ENCODE measurements around the gene CFAP74.
A peak's percentile ranks its signal among the peaks of the same experiment; 100 is the strongest.

Gene CFAP74

DNA sequence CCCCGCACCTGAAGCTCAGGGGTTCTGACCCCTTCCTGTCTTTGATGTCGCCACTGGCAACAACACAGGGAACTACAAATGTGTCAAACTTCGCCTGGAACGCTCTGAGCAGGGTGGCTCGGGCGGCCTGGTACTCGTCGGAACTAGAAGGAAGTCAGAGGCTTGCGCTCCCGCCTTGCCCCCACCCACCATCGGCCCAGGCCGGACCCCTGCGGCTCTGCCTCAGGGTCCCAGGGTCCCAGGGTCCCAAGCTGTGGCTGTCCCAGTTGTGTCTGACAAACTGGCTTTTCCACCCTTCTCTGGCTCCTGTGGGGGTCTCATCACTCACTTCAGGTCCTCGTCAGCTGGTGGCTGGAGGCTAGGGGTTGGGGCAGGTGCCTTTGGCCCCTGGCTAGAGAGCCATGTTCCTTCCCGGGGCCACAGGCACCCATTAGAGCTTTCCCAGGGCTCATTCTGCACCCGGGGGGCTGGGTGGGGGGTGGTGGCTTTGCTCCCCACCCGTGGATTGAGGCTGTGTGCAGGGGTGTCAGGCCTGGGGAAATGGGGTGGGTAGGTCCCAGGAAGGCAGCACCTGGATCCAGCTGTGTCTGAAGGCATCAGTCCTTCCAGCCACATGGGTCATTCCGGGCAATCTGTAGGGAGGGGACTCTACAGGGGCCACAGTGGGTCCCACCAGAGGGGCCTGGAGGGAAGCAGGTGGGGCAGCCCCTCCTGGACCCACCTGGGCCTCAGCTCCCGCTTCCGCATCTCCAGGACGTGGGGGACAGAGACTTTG lies 76.5 kb downstream of the CFAP74 start:
- CTCF ChIA-PET, result no interaction called here
- H3K27ac ChIP-seq (ENCODE audit: extremely low read depth, low read depth, low read length), result no peak overlapping the region
- POLR2A ChIA-PET, result no interaction called here
- no peaks in the 10 kb centered on the region for H3K4me1 ChIP-seq (ENCODE audit: control insufficient read depth, insufficient read depth, low read length)
- no peak overlapping the region for H3K4me3 ChIP-seq (ENCODE audit: low read depth, low read length)
- no peaks in the 10 kb centered on the region for H3K9me3 ChIP-seq (ENCODE audit: control insufficient read depth, insufficient read depth, low read depth, low read length)
- no peak for TF ChIP-seq ZNF664 (tag by site-specific recombination; IDR thresholded peaks at IDR 0.05)
- TF ChIP-seq ZNF157 (tag by site-specific recombination; IDR thresholded peaks at IDR 0.05), result no peak
- TF ChIP-seq SP7 (tag by site-specific recombination; IDR thresholded peaks at IDR 0.05), result no peak
- TF ChIP-seq RBAK (tag by site-specific recombination; IDR thresholded peaks at IDR 0.05), result no peak
- no peak for TF ChIP-seq ZNF169 (tag by site-specific recombination; IDR thresholded peaks at IDR 0.05)
- no peak for TF ChIP-seq ZSCAN16 (tag by site-specific recombination; IDR thresholded peaks at IDR 0.05)
- TF ChIP-seq, protein P1, sequence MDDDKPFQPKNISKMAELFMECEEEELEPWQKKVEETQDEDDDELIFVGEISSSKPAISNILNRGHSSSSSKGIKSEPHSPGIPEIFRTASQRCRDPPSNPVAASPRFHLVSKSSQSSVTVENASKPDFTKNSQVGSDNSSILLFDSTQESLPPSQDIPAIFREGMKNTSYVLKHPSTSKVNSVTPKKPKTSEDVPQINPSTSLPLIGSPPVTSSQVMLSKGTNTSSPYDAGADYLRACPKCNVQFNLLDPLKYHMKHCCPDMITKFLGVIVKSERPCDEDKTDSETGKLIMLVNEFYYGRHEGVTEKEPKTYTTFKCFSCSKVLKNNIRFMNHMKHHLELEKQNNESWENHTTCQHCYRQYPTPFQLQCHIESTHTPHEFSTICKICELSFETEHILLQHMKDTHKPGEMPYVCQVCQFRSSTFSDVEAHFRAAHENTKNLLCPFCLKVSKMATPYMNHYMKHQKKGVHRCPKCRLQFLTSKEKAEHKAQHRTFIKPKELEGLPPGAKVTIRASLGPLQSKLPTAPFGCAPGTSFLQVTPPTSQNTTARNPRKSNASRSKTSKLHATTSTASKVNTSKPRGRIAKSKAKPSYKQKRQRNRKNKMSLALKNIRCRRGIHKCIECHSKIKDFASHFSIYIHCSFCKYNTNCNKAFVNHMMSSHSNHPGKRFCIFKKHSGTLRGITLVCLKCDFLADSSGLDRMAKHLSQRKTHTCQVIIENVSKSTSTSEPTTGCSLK (tag by site-specific recombination; IDR thresholded peaks at IDR 0.05), result no peak
- TF ChIP-seq, protein P2, sequence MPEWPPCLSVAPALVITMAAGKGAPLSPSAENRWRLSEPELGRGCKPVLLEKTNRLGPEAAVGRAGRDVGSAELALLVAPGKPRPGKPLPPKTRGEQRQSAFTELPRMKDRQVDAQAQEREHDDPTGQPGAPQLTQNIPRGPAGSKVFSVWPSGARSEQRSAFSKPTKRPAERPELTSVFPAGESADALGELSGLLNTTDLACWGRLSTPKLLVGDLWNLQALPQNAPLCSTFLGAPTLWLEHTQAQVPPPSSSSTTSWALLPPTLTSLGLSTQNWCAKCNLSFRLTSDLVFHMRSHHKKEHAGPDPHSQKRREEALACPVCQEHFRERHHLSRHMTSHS (tag by site-specific recombination; IDR thresholded peaks at IDR 0.05), result no peak
- no peak for TF ChIP-seq ZNF391 (tag by site-specific recombination; IDR thresholded peaks at IDR 0.05; ENCODE audit: borderline replicate concordance, low read depth)
- no peak for TF ChIP-seq ZNF623 (tag by site-specific recombination; IDR thresholded peaks at IDR 0.05)
- TF ChIP-seq ZNF121 (tag by site-specific recombination; IDR thresholded peaks at IDR 0.05), result no peak
- TF ChIP-seq ZNF785 (tag by site-specific recombination; IDR thresholded peaks at IDR 0.05), result no peak
- TF ChIP-seq ZNF292 (tag by site-specific recombination; IDR thresholded peaks at IDR 0.05; ENCODE audit: borderline replicate concordance, low read depth), result no peak
- no peak for TF ChIP-seq ZNF624 (tag by site-specific recombination; IDR thresholded peaks at IDR 0.05)
- H3K36me3 ChIP-seq (ENCODE audit: control insufficient read depth in 2 of 2, insufficient read depth in 1 of 2, low read length in 2 of 2), result no peaks in the 10 kb centered on the region

GRCh38 chr1:1926346-1926811 lies 77.2 kb downstream of the CFAP74 start:
- Histone ChIP-seq H3K27ac (ENCODE audit: extremely low read depth, low read depth, low read length) (no peak overlapping the region), H3K36me3 (ENCODE audit: control insufficient read depth in 2 of 2, insufficient read depth in 1 of 2, low read length in 2 of 2) (no peaks in the 10 kb centered on the region), H3K4me3 (ENCODE audit: low read depth, low read length) (no peak overlapping the region), H3K9me3 (ENCODE audit: control insufficient read depth, insufficient read depth, low read depth, low read length) (no peaks in the 10 kb centered on the region), H3K4me1 (ENCODE audit: control insufficient read depth, insufficient read depth, low read length) (no peaks in the 10 kb centered on the region)
- peak; percentile 23; the same call in 1 of the 2 replicates for TF ChIP-seq ZFHX2 (tag by site-specific recombination; conservative IDR thresholded peaks at IDR 0.05)
- TF ChIP-seq TSHZ1 (tag by site-specific recombination; IDR thresholded peaks at IDR 0.05; ENCODE audit: borderline replicate concordance), result no peak
- ChIA-PET POLR2A (no interaction called here), CTCF (no interaction called here)
